Measurements from ENCODE around the gene LMLN.

DNA sequence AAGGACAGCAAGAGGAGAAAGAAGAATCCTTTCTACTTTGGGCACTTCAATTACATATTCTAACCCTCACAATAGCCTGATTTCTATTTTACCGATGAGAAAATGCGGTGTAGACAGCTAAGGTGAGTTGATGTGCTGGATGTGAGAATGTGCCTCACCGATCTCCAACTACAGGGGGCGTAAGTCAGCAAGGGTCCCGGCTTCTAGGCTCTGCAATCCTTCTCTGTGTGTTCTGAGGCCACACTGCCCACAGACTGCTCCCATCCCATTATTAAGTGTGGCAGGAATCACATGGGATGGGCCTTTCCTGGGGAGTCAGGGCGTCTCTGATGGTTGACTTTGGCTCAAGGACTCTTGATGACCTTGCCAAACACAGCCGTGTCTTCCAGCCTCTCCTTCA is 33.6 kb upstream of the LMLN start:
- TF ChIP-seq EZH2 (IDR thresholded peaks at IDR 0.05; ENCODE audit: low read length, missing control alignments) = no peak
- TF ChIP-seq, protein P1, sequence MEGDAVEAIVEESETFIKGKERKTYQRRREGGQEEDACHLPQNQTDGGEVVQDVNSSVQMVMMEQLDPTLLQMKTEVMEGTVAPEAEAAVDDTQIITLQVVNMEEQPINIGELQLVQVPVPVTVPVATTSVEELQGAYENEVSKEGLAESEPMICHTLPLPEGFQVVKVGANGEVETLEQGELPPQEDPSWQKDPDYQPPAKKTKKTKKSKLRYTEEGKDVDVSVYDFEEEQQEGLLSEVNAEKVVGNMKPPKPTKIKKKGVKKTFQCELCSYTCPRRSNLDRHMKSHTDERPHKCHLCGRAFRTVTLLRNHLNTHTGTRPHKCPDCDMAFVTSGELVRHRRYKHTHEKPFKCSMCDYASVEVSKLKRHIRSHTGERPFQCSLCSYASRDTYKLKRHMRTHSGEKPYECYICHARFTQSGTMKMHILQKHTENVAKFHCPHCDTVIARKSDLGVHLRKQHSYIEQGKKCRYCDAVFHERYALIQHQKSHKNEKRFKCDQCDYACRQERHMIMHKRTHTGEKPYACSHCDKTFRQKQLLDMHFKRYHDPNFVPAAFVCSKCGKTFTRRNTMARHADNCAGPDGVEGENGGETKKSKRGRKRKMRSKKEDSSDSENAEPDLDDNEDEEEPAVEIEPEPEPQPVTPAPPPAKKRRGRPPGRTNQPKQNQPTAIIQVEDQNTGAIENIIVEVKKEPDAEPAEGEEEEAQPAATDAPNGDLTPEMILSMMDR (conservative IDR thresholded peaks at IDR 0.05 in 1 of 2, IDR thresholded peaks at IDR 0.05 in 1 of 2; ENCODE audit: low read depth in 1 of 2, low read length in 2 of 2) = no peak

Measured in fibroblast of lung (primary cell).